ENCODE results near the gene FNDC4.

The FNDC4 gene

DNA sequence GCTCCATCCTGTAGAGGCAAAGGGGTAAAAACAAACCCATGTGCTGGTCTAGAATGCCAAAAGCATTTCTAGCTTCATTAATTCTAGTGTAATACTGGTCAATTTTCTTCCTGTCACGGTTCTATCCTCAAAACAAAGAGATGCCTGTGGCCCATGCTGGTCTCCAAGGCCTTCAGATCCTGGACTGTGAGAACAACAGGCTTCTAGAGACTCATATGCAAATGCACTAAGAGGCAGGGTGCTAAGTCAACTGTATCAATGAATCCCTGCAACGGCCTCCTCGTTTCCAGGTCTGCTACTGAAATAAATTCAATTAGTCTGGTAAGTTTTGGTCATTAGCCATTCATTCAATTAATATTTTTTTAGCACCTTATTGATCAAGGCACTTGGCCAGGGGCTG, 9.5 kb downstream of the FNDC4 start:
- TF ChIP-seq EZH2 (IDR thresholded peaks at IDR 0.05) (no peak), FOXP2 (optimal IDR thresholded peaks at IDR 0.05; ENCODE audit: control extremely low read depth, extremely low read length, insufficient read depth) (no peak), POLR2AphosphoS5 (IDR thresholded peaks at IDR 0.05; ENCODE audit: borderline replicate concordance, low read depth, low read length) (no peak)
- H3K4me3 ChIP-seq = no peak overlapping the region

GRCh38 chr2:27471961-27472360, 23.0 kb downstream of the FNDC4 start:
- no peaks in the 10 kb centered on the region for H3K9me3 ChIP-seq (ENCODE audit: low read depth, low read length)
- TF ChIP-seq EZH2 (IDR thresholded peaks at IDR 0.05) (no peak), POLR2AphosphoS5 (IDR thresholded peaks at IDR 0.05; ENCODE audit: borderline replicate concordance, low read depth, low read length) (no peak)
- H3K36me3 ChIP-seq (ENCODE audit: insufficient read depth, low read length) = peaks cover 32% of the 10 kb centered on the region
- no peak overlapping the region for H3K4me3 ChIP-seq
- no peak overlapping the region for H3K9ac ChIP-seq (ENCODE audit: insufficient read length)
- DNase-seq (ENCODE audit: low read depth, low spot score) = no peak
- no peak overlapping the region for H3K27ac ChIP-seq

More for the DNA sequence above, 9.5 kb downstream of the FNDC4 start:
- Histone ChIP-seq H3K27ac (no peak overlapping the region), H3K9me3 (ENCODE audit: low read depth, low read length) (no peaks in the 10 kb centered on the region), H3K36me3 (ENCODE audit: insufficient read depth, low read length) (peaks cover 24% of the 10 kb centered on the region), H3K9ac (ENCODE audit: insufficient read length) (no peak overlapping the region)
- no peak for DNase-seq (ENCODE audit: low read depth, low spot score)

- TF ChIP-seq FOXP2 (optimal IDR thresholded peaks at IDR 0.05; ENCODE audit: control extremely low read depth, extremely low read length, insufficient read depth) (no peak), EZH2 (IDR thresholded peaks at IDR 0.05) (no peak), POLR2AphosphoS5 (IDR thresholded peaks at IDR 0.05; ENCODE audit: borderline replicate concordance, low read depth, low read length) (no peak)
- H3K9ac ChIP-seq (ENCODE audit: insufficient read length) = no peak overlapping the region
- no peak for DNase-seq (ENCODE audit: low read depth, low spot score)
- no peak overlapping the region for H3K27ac ChIP-seq
- no peaks in the 10 kb centered on the region for H3K9me3 ChIP-seq (ENCODE audit: low read depth, low read length)
- H3K36me3 ChIP-seq (ENCODE audit: insufficient read depth, low read length) = peaks cover 7% of the 10 kb centered on the region; the same call in 1 of the 2 replicates
- H3K4me3 ChIP-seq = no peak overlapping the region
Observed at GRCh38 chr2:27464443-27464842, 30.6 kb downstream of the FNDC4 start.

GRCh38 chr2:27461118-27461517, 33.9 kb downstream of the FNDC4 start:
- Histone ChIP-seq H3K27ac (no peak overlapping the region), H3K9me3 (ENCODE audit: low read depth, low read length) (no peaks in the 10 kb centered on the region), H3K4me3 (no peak overlapping the region), H3K9ac (ENCODE audit: insufficient read length) (no peak overlapping the region), H3K36me3 (ENCODE audit: insufficient read depth, low read length) (peaks cover 28% of the 10 kb centered on the region)
- no peak for DNase-seq (ENCODE audit: low read depth, low spot score)
- no peak for TF ChIP-seq FOXP2 (optimal IDR thresholded peaks at IDR 0.05; ENCODE audit: control extremely low read depth, extremely low read length, insufficient read depth)
- TF ChIP-seq EZH2 (IDR thresholded peaks at IDR 0.05) = no peak
- TF ChIP-seq POLR2AphosphoS5 (IDR thresholded peaks at IDR 0.05; ENCODE audit: borderline replicate concordance, low read depth, low read length) = no peak

DNA sequence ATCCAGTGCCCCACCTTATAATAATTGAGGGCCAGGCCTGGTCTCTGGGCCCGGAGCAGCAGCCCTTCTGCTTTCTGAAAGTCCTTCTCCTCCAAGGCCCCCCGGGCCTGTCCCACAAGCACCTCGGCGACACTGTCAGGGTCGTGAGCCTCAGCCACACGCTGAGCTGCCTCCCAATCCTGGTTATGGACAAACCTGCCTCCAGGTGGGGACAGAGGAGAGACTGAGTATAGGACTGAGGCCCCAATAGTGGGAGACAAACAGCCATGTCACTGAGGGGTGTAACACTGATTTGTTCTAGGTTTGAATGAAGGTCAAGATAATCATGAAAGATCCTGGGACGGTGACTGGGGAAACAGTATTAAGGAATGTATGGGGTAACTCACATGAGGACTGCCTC, 41.0 kb downstream of the FNDC4 start:
- Histone ChIP-seq H3K27ac (no peak overlapping the region), H3K9ac (ENCODE audit: insufficient read length) (no peak overlapping the region), H3K4me3 (no peak overlapping the region), H3K9me3 (ENCODE audit: low read depth, low read length) (no peaks in the 10 kb centered on the region), H3K36me3 (ENCODE audit: insufficient read depth, low read length) (peaks cover 53% of the 10 kb centered on the region)
- no peak for TF ChIP-seq EZH2 (IDR thresholded peaks at IDR 0.05)
- TF ChIP-seq FOXP2 (optimal IDR thresholded peaks at IDR 0.05; ENCODE audit: control extremely low read depth, extremely low read length, insufficient read depth) = no peak
- no peak for TF ChIP-seq POLR2AphosphoS5 (IDR thresholded peaks at IDR 0.05; ENCODE audit: borderline replicate concordance, low read depth, low read length)
- no peak for DNase-seq (ENCODE audit: low read depth, low spot score)

DNA sequence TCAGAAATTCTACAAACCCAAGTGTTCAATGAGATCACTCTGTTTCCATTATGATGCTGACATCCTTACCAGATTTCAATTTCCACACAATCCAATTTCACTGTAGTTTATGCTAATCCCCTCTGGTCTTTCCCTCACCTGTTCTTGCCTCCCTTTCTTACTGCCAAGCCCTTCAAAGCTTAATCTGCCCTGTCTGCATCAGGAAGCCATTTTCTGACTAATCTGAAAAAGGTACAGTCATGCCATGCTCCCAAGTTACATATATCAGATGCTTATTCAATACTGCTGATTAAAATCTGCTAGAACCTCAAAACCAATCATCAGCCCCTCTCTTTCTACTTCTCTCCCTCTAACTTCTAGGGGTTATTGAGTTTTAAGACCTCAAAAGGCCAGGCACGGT, 43.9 kb downstream of the FNDC4 start:
- DNase-seq (ENCODE audit: low read depth, low spot score) = no peak
- peaks cover 51% of the 10 kb centered on the region; the same call in 1 of the 2 replicates for H3K36me3 ChIP-seq (ENCODE audit: insufficient read depth, low read length)
- no peaks in the 10 kb centered on the region for H3K9me3 ChIP-seq (ENCODE audit: low read depth, low read length)
- no peak overlapping the region for H3K9ac ChIP-seq (ENCODE audit: insufficient read length)
- H3K27ac ChIP-seq = no peak overlapping the region
- no peak for TF ChIP-seq FOXP2 (optimal IDR thresholded peaks at IDR 0.05; ENCODE audit: control extremely low read depth, extremely low read length, insufficient read depth)
- no peak overlapping the region for H3K4me3 ChIP-seq

GRCh38 chr2:27448381-27448780, 46.6 kb downstream of the FNDC4 start:
- Histone ChIP-seq H3K4me3 (no peak overlapping the region), H3K36me3 (ENCODE audit: insufficient read depth, low read length) (peaks cover 35% of the 10 kb centered on the region; the same call in 1 of the 2 replicates), H3K9ac (ENCODE audit: insufficient read length) (no peak overlapping the region), H3K9me3 (ENCODE audit: low read depth, low read length) (no peaks in the 10 kb centered on the region), H3K27ac (no peak overlapping the region)
- TF ChIP-seq FOXP2 (optimal IDR thresholded peaks at IDR 0.05; ENCODE audit: control extremely low read depth, extremely low read length, insufficient read depth) (no peak), POLR2AphosphoS5 (IDR thresholded peaks at IDR 0.05; ENCODE audit: borderline replicate concordance, low read depth, low read length) (no peak), EZH2 (IDR thresholded peaks at IDR 0.05) (no peak)
- no peak for DNase-seq (ENCODE audit: low read depth, low spot score)

- no peak overlapping the region for H3K9ac ChIP-seq (ENCODE audit: insufficient read length)
- no peaks in the 10 kb centered on the region for H3K9me3 ChIP-seq (ENCODE audit: low read depth, low read length)
- no peak overlapping the region for H3K4me3 ChIP-seq
- no peak for DNase-seq (ENCODE audit: low read depth, low spot score)
- TF ChIP-seq FOXP2 (optimal IDR thresholded peaks at IDR 0.05; ENCODE audit: control extremely low read depth, extremely low read length, insufficient read depth) (no peak), POLR2AphosphoS5 (IDR thresholded peaks at IDR 0.05; ENCODE audit: borderline replicate concordance, low read depth, low read length) (no peak), EZH2 (IDR thresholded peaks at IDR 0.05) (no peak)
- H3K27ac ChIP-seq = no peak overlapping the region
- H3K36me3 ChIP-seq (ENCODE audit: insufficient read depth, low read length) = peaks cover 40% of the 10 kb centered on the region; the same call in 1 of the 2 replicates
Observed at GRCh38 chr2:27446057-27446456, 48.9 kb downstream of the FNDC4 start.

DNA sequence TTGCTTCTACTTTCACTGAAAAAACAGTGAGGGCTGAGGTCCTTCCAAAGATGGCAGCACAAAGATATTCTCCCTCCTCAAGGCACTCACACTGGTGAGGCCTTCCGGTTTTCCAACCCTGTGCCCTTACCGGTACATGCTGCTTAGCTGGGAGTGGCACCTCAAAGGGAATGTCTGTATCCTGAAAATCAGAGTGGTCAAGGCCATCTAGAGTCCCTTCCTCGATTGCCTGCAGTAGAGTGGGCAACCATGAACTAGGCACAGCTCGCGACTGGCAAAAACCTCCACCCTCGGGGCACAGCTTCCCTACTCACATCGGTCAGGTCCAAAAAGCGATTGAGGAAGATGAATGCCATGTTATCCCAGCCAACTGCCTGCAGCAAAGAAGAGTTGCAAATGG, 49.4 kb downstream of the FNDC4 start:
- TF ChIP-seq FOXP2 (optimal IDR thresholded peaks at IDR 0.05; ENCODE audit: control extremely low read depth, extremely low read length, insufficient read depth) (no peak), POLR2AphosphoS5 (IDR thresholded peaks at IDR 0.05; ENCODE audit: borderline replicate concordance, low read depth, low read length) (no peak)
- Histone ChIP-seq H3K9me3 (ENCODE audit: low read depth, low read length) (no peaks in the 10 kb centered on the region), H3K9ac (ENCODE audit: insufficient read length) (no peak overlapping the region), H3K4me3 (no peak overlapping the region), H3K36me3 (ENCODE audit: insufficient read depth, low read length) (peaks cover 44% of the 10 kb centered on the region), H3K27ac (no peak overlapping the region)
- DNase-seq (ENCODE audit: low read depth, low spot score) = no peak
